ENCODE data around the gene DNAAF9. TPM values are rescaled to one million over a fixed set of nuclear protein-coding genes. Genes with fewer than 3 reads are reported as not detected.

The DNAAF9 gene
- total and polyA plus RNA-seq, 2 of the 8 experiments (the other 6 are each of a cell fraction or from before 2014, with no cell fraction given), result 2.6 to 5.7 TPM

GRCh38 chr20:3380228-3381070 is 27.0 kb downstream of the DNAAF9 start (continued):
- TF ChIP-seq HDAC6 (IDR thresholded peaks at IDR 0.05; ENCODE audit: low read depth, low read length) (no peak), RBBP5 (IDR thresholded peaks at IDR 0.05; ENCODE audit: borderline replicate concordance, low read depth, low read length) (no peak), CBX5 (IDR thresholded peaks at IDR 0.05; ENCODE audit: low read depth, low read length) (no peak), TCF12 (IDR thresholded peaks at IDR 0.05; ENCODE audit: low read depth, low read length) (no peak)
